SU-DHL-6 (cell line): ENCODE measurements around the gene RBM34.

Source experiments
- H2AFZ ChIP-seq: fragments of 200-600 bp; sonication (generic); 2 replicates; pipeline ENCODE4 v1.6.1; 2014; ENCODE audit warnings: low read depth, mild to moderate bottlenecking, moderate library complexity, mixed read lengths, antibody characterized with exemption, low read length; ENCODE audit not compliant: severe bottlenecking
- H3F3A ChIP-seq: fragments of 200-600 bp; shearing (Covaris generic); 2 replicates; pipeline ENCODE4 v1.6.0; 2016; ENCODE audit warnings: antibody characterized with exemption, mild to moderate bottlenecking; ENCODE audit not compliant: insufficient read depth
- H3K27ac ChIP-seq: fragments of 200-600 bp; sonication (generic); 2 replicates; pipeline ENCODE4 v1.5.1; 2016; ENCODE audit warnings: low read depth, mild to moderate bottlenecking, low read length, moderate library complexity, mixed read lengths
- H3K27me3 ChIP-seq: fragments of 200-600 bp; sonication (generic), shearing (Covaris generic); 2 replicates; pipeline ENCODE4 v1.6.0; 2014; ENCODE audit warnings: mild to moderate bottlenecking, low read length
- H3K36me3 ChIP-seq: fragments of 200-600 bp; sonication (generic); 2 replicates; pipeline ENCODE4 v1.6.1; 2014; ENCODE audit warnings: mild to moderate bottlenecking, low read length, mixed read lengths
- H3K4me2 ChIP-seq: fragments of 300-600, 200-600 bp; shearing (Covaris generic), sonication (generic); 2 replicates; pipeline ENCODE4 v1.6.0; 2014; ENCODE audit warnings: low read length, low read depth, mild to moderate bottlenecking; ENCODE audit not compliant: poor library complexity, severe bottlenecking
- H3K4me3 ChIP-seq: fragments of 200-600 bp; sonication (generic); 2 replicates; pipeline ENCODE4 v1.5.1; 2014; ENCODE audit warnings: antibody characterized with exemption, low read length, mild to moderate bottlenecking, mixed read lengths; ENCODE audit not compliant: insufficient read depth, poor library complexity, severe bottlenecking
- H3K79me2 ChIP-seq: fragments of 200-600 bp; sonication (generic); 2 replicates; pipeline ENCODE4 v1.6.1; 2014; ENCODE audit warnings: mild to moderate bottlenecking, low read length, moderate library complexity; ENCODE audit not compliant: insufficient read depth
- H3K9ac ChIP-seq: fragments of 200-600 bp; sonication (generic); 2 replicates; pipeline ENCODE4 v1.7.0; 2014; ENCODE audit warnings: mild to moderate bottlenecking, low read length
- H3K9me2 ChIP-seq: fragments of 200-600 bp; sonication (generic); replicated peaks from 2 replicates; pipeline ENCODE4 v1.6.1; 2014; ENCODE audit warnings: low read length; ENCODE audit not compliant: insufficient read depth
- H3K9me3 ChIP-seq: fragments of 200-600 bp; sonication (generic); 2 replicates; pipeline ENCODE4 v1.6.1; 2014; ENCODE audit warnings: low read length, mixed read lengths; ENCODE audit not compliant: insufficient read depth
- H4K20me1 ChIP-seq: fragments of 200-600 bp; sonication (generic); 2 replicates; pipeline ENCODE4 v1.6.1; 2014; ENCODE audit warnings: low read depth, mild to moderate bottlenecking, antibody characterized with exemption, low read length, moderate library complexity, mixed read lengths
- EZH2phosphoT487 ChIP-seq: fragments of 200-600 bp; sonication (generic), shearing (Covaris generic); conservative IDR thresholded peaks from 2 replicates; pipeline ENCODE4 v1.6.1; 2018; ENCODE audit warnings: mild to moderate bottlenecking, antibody characterized with exemption, low read length, moderate library complexity, mixed read lengths
- TF ChIP-seq, protein P1 (sequence below): fragments of 200-600 bp; sonication (generic); IDR thresholded peaks from one replicate; pipeline ENCODE4 v1.5.1; 2017; ENCODE audit warnings: antibody characterized with exemption, mild to moderate bottlenecking, low read length, moderate library complexity; ENCODE audit not compliant: insufficient read depth, poor library complexity, severe bottlenecking

The RBM34 gene

GRCh38 chr1:235111107-235111506, 49.9 kb downstream of the RBM34 start:
- Histone ChIP-seq H3K9me3 (no peaks in the 10 kb centered on the region), H3K4me2 (no peak overlapping the region), H3K9me2 (no peaks in the 10 kb centered on the region), H3K27me3 (no peaks in the 10 kb centered on the region), H4K20me1 (0 out of 2 replicates have a peak, but pooled peaks cover 5% of the 10 kb centered on the region), H3K79me2 (peaks cover 25% of the 10 kb centered on the region), H3F3A (peaks cover 44% of the 10 kb centered on the region), H3K4me3 (no peak overlapping the region), H2AFZ (no peak overlapping the region), H3K9ac (no peak overlapping the region), H3K36me3 (peaks cover 47% of the 10 kb centered on the region), H3K27ac (no peak overlapping the region)
- TF ChIP-seq, protein P1, sequence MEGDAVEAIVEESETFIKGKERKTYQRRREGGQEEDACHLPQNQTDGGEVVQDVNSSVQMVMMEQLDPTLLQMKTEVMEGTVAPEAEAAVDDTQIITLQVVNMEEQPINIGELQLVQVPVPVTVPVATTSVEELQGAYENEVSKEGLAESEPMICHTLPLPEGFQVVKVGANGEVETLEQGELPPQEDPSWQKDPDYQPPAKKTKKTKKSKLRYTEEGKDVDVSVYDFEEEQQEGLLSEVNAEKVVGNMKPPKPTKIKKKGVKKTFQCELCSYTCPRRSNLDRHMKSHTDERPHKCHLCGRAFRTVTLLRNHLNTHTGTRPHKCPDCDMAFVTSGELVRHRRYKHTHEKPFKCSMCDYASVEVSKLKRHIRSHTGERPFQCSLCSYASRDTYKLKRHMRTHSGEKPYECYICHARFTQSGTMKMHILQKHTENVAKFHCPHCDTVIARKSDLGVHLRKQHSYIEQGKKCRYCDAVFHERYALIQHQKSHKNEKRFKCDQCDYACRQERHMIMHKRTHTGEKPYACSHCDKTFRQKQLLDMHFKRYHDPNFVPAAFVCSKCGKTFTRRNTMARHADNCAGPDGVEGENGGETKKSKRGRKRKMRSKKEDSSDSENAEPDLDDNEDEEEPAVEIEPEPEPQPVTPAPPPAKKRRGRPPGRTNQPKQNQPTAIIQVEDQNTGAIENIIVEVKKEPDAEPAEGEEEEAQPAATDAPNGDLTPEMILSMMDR = no peak
- TF ChIP-seq EZH2phosphoT487 = no peak

GRCh38 chr1:235108876-235109275, 52.2 kb downstream of the RBM34 start:
- TF ChIP-seq, protein P1 = no peak
- TF ChIP-seq EZH2phosphoT487 = no peak
- Histone ChIP-seq H3K79me2 (peaks cover 8% of the 10 kb centered on the region), H3K27me3 (no peaks in the 10 kb centered on the region), H3K36me3 (peaks cover 32% of the 10 kb centered on the region), H3K27ac (no peak overlapping the region), H3F3A (peaks cover 62% of the 10 kb centered on the region), H3K9me2 (no peaks in the 10 kb centered on the region), H3K9me3 (no peaks in the 10 kb centered on the region), H3K4me3 (no peak overlapping the region), H2AFZ (no peak overlapping the region), H3K4me2 (no peak overlapping the region), H4K20me1 (no peaks in the 10 kb centered on the region), H3K9ac (no peak overlapping the region)

GRCh38 chr1:235108185-235108593, 52.9 kb downstream of the RBM34 start:
- Histone ChIP-seq H3K9ac (no peak overlapping the region), H3K36me3 (peaks cover 25% of the 10 kb centered on the region; the same call in 1 of the 2 replicates), H3K9me3 (no peaks in the 10 kb centered on the region), H3F3A (peaks cover 62% of the 10 kb centered on the region), H3K27me3 (no peaks in the 10 kb centered on the region), H3K9me2 (no peaks in the 10 kb centered on the region), H4K20me1 (no peaks in the 10 kb centered on the region), H2AFZ (no peak overlapping the region), H3K79me2 (peaks cover under 1% of the 10 kb centered on the region; the same call in 1 of the 2 replicates), H3K4me3 (no peak overlapping the region), H3K4me2 (no peak overlapping the region), H3K27ac (no peak overlapping the region)
- TF ChIP-seq, protein P1 = no peak
- no peak for TF ChIP-seq EZH2phosphoT487
